ENCODE data around the gene AMOTL1.
A peak's percentile ranks its signal among the peaks of the same experiment; 100 is the strongest.

The AMOTL1 gene

DNA sequence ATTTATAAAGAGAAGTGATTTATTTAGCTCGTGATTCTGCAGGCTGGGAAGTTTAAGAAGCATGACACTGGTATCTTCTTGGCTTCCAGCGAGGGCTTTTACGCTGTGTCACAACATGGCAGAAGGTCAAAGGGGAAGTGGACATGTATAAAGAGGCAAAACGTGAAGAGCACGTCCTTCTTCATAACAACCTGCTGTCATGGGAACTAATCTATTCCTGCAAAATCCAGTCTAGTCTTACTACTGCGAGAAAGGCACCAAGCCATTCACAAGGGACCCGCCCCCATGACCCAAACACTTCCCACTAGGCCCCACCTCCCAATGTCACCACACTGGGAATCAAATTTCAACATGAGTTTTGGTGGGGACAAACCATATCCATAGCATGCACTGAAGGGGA is 58.3 kb downstream of the AMOTL1 start:
- no peak for TF ChIP-seq CTCF (IDR thresholded peaks at IDR 0.05; ENCODE audit: low read length, missing control alignments)
- DNase-seq (ENCODE audit: low read depth): no peak
- no peak overlapping the region for H3K4me3 ChIP-seq (replicated peaks; ENCODE audit: low read depth, low read length)

DNA sequence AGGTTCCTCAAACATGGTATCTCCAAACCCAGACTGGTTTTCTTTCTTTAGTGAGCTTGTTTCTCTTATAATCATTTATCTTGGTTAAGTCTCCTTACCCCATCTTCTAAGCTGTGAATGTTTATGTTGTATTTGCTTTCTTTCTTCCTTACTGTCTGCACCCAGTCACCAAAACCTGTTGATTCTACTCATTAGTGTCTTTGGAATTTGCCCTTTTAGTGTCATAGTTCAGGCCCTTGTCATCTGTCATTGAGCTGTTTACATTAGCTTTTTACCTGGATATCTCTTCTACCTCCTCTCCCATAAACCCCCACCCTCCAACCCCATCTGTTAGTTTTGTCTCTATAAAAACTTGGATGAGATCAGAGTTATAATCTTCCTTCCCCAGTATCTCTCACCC is 59.9 kb downstream of the AMOTL1 start:
- no peak for TF ChIP-seq CTCF (IDR thresholded peaks at IDR 0.05; ENCODE audit: low read length, missing control alignments)
- DNase-seq (ENCODE audit: low read depth): no peak
- H3K4me3 ChIP-seq (replicated peaks; ENCODE audit: low read depth, low read length): no peak overlapping the region

- DNase-seq (ENCODE audit: low read depth): peak; percentile 41
- TF ChIP-seq CTCF (IDR thresholded peaks at IDR 0.05; ENCODE audit: low read length, missing control alignments): no peak
- H3K4me3 ChIP-seq (replicated peaks; ENCODE audit: low read depth, low read length): no peak overlapping the region
Observed at GRCh38 chr11:94830722-94831510, 62.8 kb downstream of the AMOTL1 start.

DNA sequence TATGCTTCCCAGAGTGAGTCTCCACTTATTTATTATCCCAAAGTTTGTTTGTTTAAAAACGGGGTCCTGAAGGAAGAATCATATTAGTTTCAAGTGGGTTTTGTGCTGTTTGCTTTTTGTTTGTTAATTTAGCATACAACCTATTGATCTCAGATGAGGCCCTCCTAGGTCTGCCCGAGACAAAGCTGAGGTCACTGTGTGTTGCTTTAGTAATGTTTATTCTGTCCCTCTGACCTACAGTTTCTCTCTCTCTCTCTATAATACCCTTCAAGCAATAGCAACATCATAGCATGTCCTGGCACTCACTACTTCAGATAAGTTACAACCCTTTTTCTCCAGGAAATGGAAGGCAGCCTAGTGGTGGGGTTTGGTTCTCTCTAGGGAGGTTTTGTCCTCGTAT is 63.4 kb downstream of the AMOTL1 start:
- DNase-seq (ENCODE audit: low read depth): no peak
- no peak for TF ChIP-seq CTCF (IDR thresholded peaks at IDR 0.05; ENCODE audit: low read length, missing control alignments)
- H3K4me3 ChIP-seq (replicated peaks; ENCODE audit: low read depth, low read length): no peak overlapping the region

DNA sequence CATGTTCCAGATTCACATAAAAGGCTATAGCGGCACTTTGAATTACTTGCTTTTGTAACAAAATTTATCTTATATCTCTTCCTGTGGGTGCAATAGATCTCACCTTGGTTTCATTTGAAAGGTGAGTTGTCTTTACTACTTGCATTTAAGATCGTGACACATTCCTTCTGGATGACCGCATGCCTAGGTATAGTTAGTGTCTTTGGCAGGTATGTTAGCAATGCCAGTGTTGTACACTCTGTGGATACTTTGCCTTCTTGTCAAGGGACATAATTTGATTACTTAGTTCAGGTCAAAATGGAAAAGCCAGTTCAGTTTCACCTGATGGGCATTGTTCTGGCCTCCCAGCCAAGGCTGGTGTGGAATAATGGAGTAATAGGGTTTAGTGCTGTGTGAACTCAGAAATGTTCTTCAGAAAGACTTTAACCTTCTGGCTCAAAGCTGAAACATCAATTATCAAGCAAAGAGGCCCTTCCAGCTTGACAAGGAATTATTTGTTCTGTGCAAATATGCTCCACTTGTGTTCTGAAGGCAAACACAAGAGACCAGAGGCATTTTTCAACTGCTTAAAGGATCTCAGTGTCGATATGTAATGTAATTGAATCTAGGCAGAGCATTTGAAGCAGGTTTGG is 64.6 kb downstream of the AMOTL1 start:
- no peak for DNase-seq (ENCODE audit: low read depth)
- TF ChIP-seq CTCF (IDR thresholded peaks at IDR 0.05; ENCODE audit: low read length, missing control alignments): no peak
- no peak overlapping the region for H3K4me3 ChIP-seq (replicated peaks; ENCODE audit: low read depth, low read length)

- no peak for TF ChIP-seq CTCF (IDR thresholded peaks at IDR 0.05; ENCODE audit: low read length, missing control alignments)
- no peak overlapping the region for H3K4me3 ChIP-seq (replicated peaks; ENCODE audit: low read depth, low read length)
- peak; percentile 44 for DNase-seq (ENCODE audit: low read depth)
Observed at GRCh38 chr11:94834911-94835593, 66.9 kb downstream of the AMOTL1 start.

All from fibroblast of pulmonary artery (primary cell).